Measurements from ENCODE around the gene ACKR2.

ACKR2 gene

GRCh38 chr3:42902257-42902656 is 93.0 kb downstream of the ACKR2 start:
- in situ Hi-C loops (cut with HindIII; ENCODE audit: low pct_ligation_motif_present, low pct_unique_long_range_greater_than_20kb, low sequenced_read_pairs): no loop called here
- no peak for DNase-seq

- in situ Hi-C loops (cut with HindIII; ENCODE audit: low pct_ligation_motif_present, low pct_unique_long_range_greater_than_20kb, low sequenced_read_pairs): no loop called here
- no peak for DNase-seq
These were observed 94.8 kb downstream of the ACKR2 start for GRCh38 chr3:42904076-42904475.

GRCh38 chr3:42905740-42906069 is 96.5 kb downstream of the ACKR2 start:
- in situ Hi-C loops (cut with HindIII; ENCODE audit: low pct_ligation_motif_present, low pct_unique_long_range_greater_than_20kb, low sequenced_read_pairs): no loop called here
- DNase-seq: no peak

GRCh38 chr3:42906070-42906847 is 97.0 kb downstream of the ACKR2 start, which contains the start of gene ZNF662:
Gene ZNF662 (plus strand): TSS chr3:42906142. CDS start chr3:42908115, 1,973 bp downstream.
- in situ Hi-C loops (cut with HindIII; ENCODE audit: low pct_ligation_motif_present, low pct_unique_long_range_greater_than_20kb, low sequenced_read_pairs): no loop called here
- no peak for DNase-seq

GRCh38 chr3:42906848-42907183 is 97.6 kb downstream of the ACKR2 start:
- in situ Hi-C loops (cut with HindIII; ENCODE audit: low pct_ligation_motif_present, low pct_unique_long_range_greater_than_20kb, low sequenced_read_pairs): no loop called here
- DNase-seq: no peak

- DNase-seq: no peak
- in situ Hi-C loops (cut with HindIII; ENCODE audit: low pct_ligation_motif_present, low pct_unique_long_range_greater_than_20kb, low sequenced_read_pairs): no loop called here
These were observed 99.4 kb downstream of the ACKR2 start for GRCh38 chr3:42908675-42909074.

- in situ Hi-C loops (cut with HindIII; ENCODE audit: low pct_ligation_motif_present, low pct_unique_long_range_greater_than_20kb, low sequenced_read_pairs): no loop called here
- no peak for DNase-seq
These were observed 102.3 kb downstream of the ACKR2 start for GRCh38 chr3:42911551-42911950.

- DNase-seq: no peak
- in situ Hi-C loops (cut with HindIII; ENCODE audit: low pct_ligation_motif_present, low pct_unique_long_range_greater_than_20kb, low sequenced_read_pairs): no loop called here
These were observed 105.7 kb downstream of the ACKR2 start for GRCh38 chr3:42914771-42915515.

Measured in ACHN (cell line).